Vagina (tissue), 2 donors: Measurements from ENCODE around the gene MED13L.

Experiments
- POLR2A ChIP-seq, 2 donors: fragments of 450-650 bp; IDR thresholded peaks; one replicate each; pipeline ENCODE4 v1.6.1; 2017; ENCODE audit warnings: antibody characterized with exemption in 2 of 2, mild to moderate bottlenecking in 2 of 2, moderate library complexity in 2 of 2
- TF ChIP-seq, protein P1 (sequence below), 3 experiments: fragments of 450-650 bp in 2 of 3; fragments of 200-600 bp in 1 of 3; sonication (generic) in 1 of 3; IDR thresholded peaks; one replicate each; pipeline ENCODE4 v1.5.1; 2017 to 2019; ENCODE audit warnings: antibody characterized with exemption in 3 of 3, mild to moderate bottlenecking in 2 of 3, moderate library complexity in 2 of 3

GRCh38 chr12:116040402-116040801, 237.1 kb downstream of the MED13L start:
- TF ChIP-seq, protein P1, sequence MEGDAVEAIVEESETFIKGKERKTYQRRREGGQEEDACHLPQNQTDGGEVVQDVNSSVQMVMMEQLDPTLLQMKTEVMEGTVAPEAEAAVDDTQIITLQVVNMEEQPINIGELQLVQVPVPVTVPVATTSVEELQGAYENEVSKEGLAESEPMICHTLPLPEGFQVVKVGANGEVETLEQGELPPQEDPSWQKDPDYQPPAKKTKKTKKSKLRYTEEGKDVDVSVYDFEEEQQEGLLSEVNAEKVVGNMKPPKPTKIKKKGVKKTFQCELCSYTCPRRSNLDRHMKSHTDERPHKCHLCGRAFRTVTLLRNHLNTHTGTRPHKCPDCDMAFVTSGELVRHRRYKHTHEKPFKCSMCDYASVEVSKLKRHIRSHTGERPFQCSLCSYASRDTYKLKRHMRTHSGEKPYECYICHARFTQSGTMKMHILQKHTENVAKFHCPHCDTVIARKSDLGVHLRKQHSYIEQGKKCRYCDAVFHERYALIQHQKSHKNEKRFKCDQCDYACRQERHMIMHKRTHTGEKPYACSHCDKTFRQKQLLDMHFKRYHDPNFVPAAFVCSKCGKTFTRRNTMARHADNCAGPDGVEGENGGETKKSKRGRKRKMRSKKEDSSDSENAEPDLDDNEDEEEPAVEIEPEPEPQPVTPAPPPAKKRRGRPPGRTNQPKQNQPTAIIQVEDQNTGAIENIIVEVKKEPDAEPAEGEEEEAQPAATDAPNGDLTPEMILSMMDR (IDR thresholded peaks at IDR 0.05), result no peak
- no peak for TF ChIP-seq POLR2A (IDR thresholded peaks at IDR 0.05)
